HepG2 (cell line): ENCODE measurements around the gene BATF2. TPM values are rescaled to one million over a fixed set of nuclear protein-coding genes. Genes with fewer than 3 reads are reported as not detected.

Experiments used
- AGO1 ChIP-seq: fragments of 200-400 bp; formaldehyde crosslinking; IDR thresholded peaks from 2 replicates; pipeline ENCODE4 v1.6.1; 2017; ENCODE audit warnings: mild to moderate bottlenecking, low read depth, low read length, moderate library complexity; ENCODE audit not compliant: poor library complexity, severe bottlenecking
- ATAD3A ChIP-seq: sonication (generic); formaldehyde crosslinking; IDR thresholded peaks from 2 replicates; pipeline ENCODE4 v1.4.0; 2020; ENCODE audit warnings: missing genetic modification reagents
- ESRRA ChIP-seq: sonication (generic); formaldehyde crosslinking; IDR thresholded peaks from 2 replicates; pipeline ENCODE4 v1.5.1; 2020; ENCODE audit warnings: mild to moderate bottlenecking, low read depth, missing genetic modification reagents
- KDM2A ChIP-seq: sonication (generic); formaldehyde crosslinking; IDR thresholded peaks from 2 replicates; pipeline ENCODE4 v1.4.0; 2020; ENCODE audit warnings: low read depth, missing genetic modification reagents, borderline replicate concordance
- KDM3A ChIP-seq: IDR thresholded peaks from 2 replicates; pipeline ENCODE4 v1.6.1; 2018; ENCODE audit warnings: low read depth, missing compliant biosample characterization
- MED13 ChIP-seq: sonication (generic); formaldehyde crosslinking; IDR thresholded peaks from 2 replicates; pipeline ENCODE4 v1.5.0; 2020; ENCODE audit warnings: missing genetic modification reagents
- MTA3 ChIP-seq: sonication (generic); formaldehyde crosslinking; IDR thresholded peaks from 2 replicates; pipeline ENCODE4 v1.4.0; 2020; ENCODE audit warnings: missing genetic modification reagents
- NFE2 ChIP-seq: sonication (generic); formaldehyde crosslinking; IDR thresholded peaks from 2 replicates; pipeline ENCODE4 v1.4.0; 2020; ENCODE audit warnings: missing genetic modification reagents
- PTBP1 ChIP-seq: fragments of 200-400 bp; formaldehyde crosslinking; IDR thresholded peaks from 2 replicates; pipeline ENCODE4 v1.6.1; 2018; ENCODE audit warnings: low read length, low read depth; ENCODE audit not compliant: poor library complexity, severe bottlenecking
- SALL1 ChIP-seq: sonication (generic); formaldehyde crosslinking; IDR thresholded peaks from 2 replicates; pipeline ENCODE4 v1.8.0; 2022; ENCODE audit warnings: mild to moderate bottlenecking, missing genetic modification reagents
- SALL2 ChIP-seq: sonication (generic); formaldehyde crosslinking; IDR thresholded peaks from 2 replicates; pipeline ENCODE4 v1.8.1; 2023; ENCODE audit warnings: mild to moderate bottlenecking, missing genetic modification reagents, inconsistent platforms
- SMAD9 ChIP-seq: sonication (generic); formaldehyde crosslinking; IDR thresholded peaks from 2 replicates; pipeline ENCODE4 v1.5.1; 2020; ENCODE audit warnings: mild to moderate bottlenecking, missing genetic modification reagents
- SMC3 ChIP-seq: IDR thresholded peaks from 2 replicates; pipeline ENCODE4 v1.6.1; 2011; ENCODE audit warnings: low read length, improper control_type of control experiment
- TBX3 ChIP-seq: fragments of 450-650 bp; IDR thresholded peaks from 2 replicates; pipeline ENCODE4 v1.6.1; 2017; ENCODE audit warnings: antibody characterized with exemption, mild to moderate bottlenecking, inconsistent platforms, borderline replicate concordance
- YY1 ChIP-seq: IDR thresholded peaks from 2 replicates; pipeline ENCODE4 v1.6.1; 2011; ENCODE audit warnings: low read length, low read depth, moderate library complexity, mild to moderate bottlenecking; ENCODE audit not compliant: insufficient read depth, insufficient replicate concordance
- ZNF460 ChIP-seq: sonication (generic); formaldehyde crosslinking; IDR thresholded peaks from 2 replicates; pipeline ENCODE4 v1.5.1; 2020; ENCODE audit warnings: missing genetic modification reagents, mild to moderate bottlenecking, borderline replicate concordance
- ZNF614 ChIP-seq: IDR thresholded peaks from 2 replicates; pipeline ENCODE4 v1.6.1; 2018; ENCODE audit warnings: missing biosample characterization, missing genetic modification reagents, inconsistent platforms, borderline replicate concordance
- polyA plus RNA-seq, 8 experiments: library from polyadenylated mRNA; depleted of rRNA in 3 of 8; stranded (reverse) in 7 of 8; unstranded in 1 of 8; fragments of >200 nt; fragmentation: Illumina TruSeq in 4 of 8; extraction: Trizol in 4 of 8; gene quantifications; 2 replicates each; pipeline versions ENCODE4 v1.2.1 to v1.2.3, GENCODE V29; 2011 to 2016; ENCODE audit warnings: low read depth in 4 of 8, missing spikeins in 1 of 8, mixed read lengths in 1 of 8; ENCODE audit not compliant: insufficient read depth in 1 of 8
- total RNA-seq, 5 experiments: library from RNA; depleted of rRNA; stranded (reverse); fragments of >200 nt; fragmentation: Illumina TruSeq; extraction: Trizol; gene quantifications; 2 replicates each; pipeline ENCODE4 v1.2.3, GENCODE V29; 2016; ENCODE audit warnings: low read depth in 1 of 5
- TF ChIP-seq, protein P1 (sequence below): sonication (generic); formaldehyde crosslinking; IDR thresholded peaks from 2 replicates; pipeline ENCODE4 v1.8.0; 2023; ENCODE audit warnings: mild to moderate bottlenecking, missing genetic modification reagents
- TF ChIP-seq, protein P2 (sequence below): sonication (generic); formaldehyde crosslinking; IDR thresholded peaks from 2 replicates; pipeline ENCODE4 v1.4.0; 2020; ENCODE audit warnings: missing genetic modification reagents
- TF ChIP-seq, protein P3 (sequence below): IDR thresholded peaks from 2 replicates; pipeline ENCODE4 v1.6.1; 2016; ENCODE audit warnings: low read depth, control low read depth
- TF ChIP-seq, protein P4 (sequence below): sonication (generic); formaldehyde crosslinking; IDR thresholded peaks from 2 replicates; pipeline ENCODE4 v1.4.0; 2020; ENCODE audit warnings: missing genetic modification reagents, borderline replicate concordance

Gene BATF2
- total and polyA plus RNA-seq, 2 of the 13 experiments (the other 11 are each of a cell fraction or from before 2014, with no cell fraction given): 2.8 to 3.9 TPM

DNA sequence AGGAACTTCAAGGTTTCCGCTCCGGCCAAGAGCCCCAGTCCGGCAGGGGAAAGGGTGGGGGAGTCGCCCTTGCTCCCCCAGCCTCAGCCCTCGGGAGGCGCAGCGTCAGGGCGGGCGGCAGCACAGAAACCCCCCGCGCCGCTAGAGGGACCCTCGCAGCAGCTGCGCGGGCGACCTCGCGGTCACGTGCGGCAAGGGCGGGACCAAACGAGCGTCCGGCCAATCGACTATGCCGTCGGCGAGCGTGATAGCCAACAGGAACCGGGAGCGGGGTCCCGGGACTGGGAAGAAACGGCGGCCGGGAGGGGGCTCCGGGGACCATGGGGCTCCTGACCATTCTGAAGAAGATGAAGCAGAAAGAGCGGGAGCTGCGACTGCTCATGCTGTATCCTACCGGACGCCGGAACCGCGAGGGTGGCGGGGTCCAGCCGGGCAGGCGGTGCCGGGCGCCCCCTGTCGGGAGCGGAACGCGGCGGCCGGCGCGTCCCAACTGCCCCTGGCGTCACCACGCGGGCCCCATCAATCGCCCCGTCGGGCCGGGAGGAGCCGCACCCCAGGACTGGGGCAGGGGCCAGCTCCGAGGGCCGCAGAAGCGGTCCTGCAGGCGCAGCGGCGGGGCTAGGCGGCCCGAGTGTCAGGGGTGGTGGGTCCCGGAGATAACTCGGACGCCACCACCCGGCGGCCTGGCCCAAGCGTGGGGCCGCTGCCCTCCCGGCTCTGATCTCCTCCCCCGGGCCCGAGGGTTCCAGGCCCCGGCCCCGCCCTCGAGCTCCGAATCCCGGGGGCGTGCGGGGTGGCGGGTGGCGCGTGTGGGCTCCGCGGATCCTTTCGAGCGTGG lies 17.3 kb upstream of the BATF2 start, which contains the start of gene ARL2 (continued):
- TF ChIP-seq, protein P1, sequence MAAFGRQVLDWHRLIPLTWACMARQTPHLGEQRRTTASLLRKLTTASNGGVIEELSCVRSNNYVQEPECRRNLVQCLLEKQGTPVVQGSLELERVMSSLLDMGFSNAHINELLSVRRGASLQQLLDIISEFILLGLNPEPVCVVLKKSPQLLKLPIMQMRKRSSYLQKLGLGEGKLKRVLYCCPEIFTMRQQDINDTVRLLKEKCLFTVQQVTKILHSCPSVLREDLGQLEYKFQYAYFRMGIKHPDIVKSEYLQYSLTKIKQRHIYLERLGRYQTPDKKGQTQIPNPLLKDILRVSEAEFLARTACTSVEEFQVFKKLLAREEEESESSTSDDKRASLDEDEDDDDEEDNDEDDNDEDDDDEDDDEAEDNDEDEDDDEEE: no peak; the same call in 1 of the 2 replicates
- TF ChIP-seq ZNF614 (CRISPR knock-in tag) (peak; percentile 21; the same call in 1 of the 2 replicates), SMAD9 (CRISPR knock-in tag) (no peak), ZNF460 (no peak), ESRRA (CRISPR knock-in tag) (peak; percentile 25; the same call in 1 of the 2 replicates), AGO1 (no peak), KDM2A (peak; percentile 75; the same call in 1 of the 2 replicates), YY1 (no peak), PTBP1 (no peak), SALL1 (CRISPR knock-in tag) (peak; percentile 5; the same call in 1 of the 2 replicates), KDM3A (CRISPR knock-in tag) (no peak), SALL2 (CRISPR knock-in tag) (peak; percentile 82), NFE2 (no peak), ATAD3A (CRISPR knock-in tag) (no peak), MED13 (CRISPR knock-in tag) (no peak), MTA3 (CRISPR knock-in tag) (no peak), TBX3 (no peak; the same call in 1 of the 2 replicates), SMC3 (no peak)
- TF ChIP-seq, protein P2, sequence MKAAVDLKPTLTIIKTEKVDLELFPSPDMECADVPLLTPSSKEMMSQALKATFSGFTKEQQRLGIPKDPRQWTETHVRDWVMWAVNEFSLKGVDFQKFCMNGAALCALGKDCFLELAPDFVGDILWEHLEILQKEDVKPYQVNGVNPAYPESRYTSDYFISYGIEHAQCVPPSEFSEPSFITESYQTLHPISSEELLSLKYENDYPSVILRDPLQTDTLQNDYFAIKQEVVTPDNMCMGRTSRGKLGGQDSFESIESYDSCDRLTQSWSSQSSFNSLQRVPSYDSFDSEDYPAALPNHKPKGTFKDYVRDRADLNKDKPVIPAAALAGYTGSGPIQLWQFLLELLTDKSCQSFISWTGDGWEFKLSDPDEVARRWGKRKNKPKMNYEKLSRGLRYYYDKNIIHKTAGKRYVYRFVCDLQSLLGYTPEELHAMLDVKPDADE (CRISPR knock-in tag): no peak; the same call in 1 of the 2 replicates
- TF ChIP-seq, protein P3, sequence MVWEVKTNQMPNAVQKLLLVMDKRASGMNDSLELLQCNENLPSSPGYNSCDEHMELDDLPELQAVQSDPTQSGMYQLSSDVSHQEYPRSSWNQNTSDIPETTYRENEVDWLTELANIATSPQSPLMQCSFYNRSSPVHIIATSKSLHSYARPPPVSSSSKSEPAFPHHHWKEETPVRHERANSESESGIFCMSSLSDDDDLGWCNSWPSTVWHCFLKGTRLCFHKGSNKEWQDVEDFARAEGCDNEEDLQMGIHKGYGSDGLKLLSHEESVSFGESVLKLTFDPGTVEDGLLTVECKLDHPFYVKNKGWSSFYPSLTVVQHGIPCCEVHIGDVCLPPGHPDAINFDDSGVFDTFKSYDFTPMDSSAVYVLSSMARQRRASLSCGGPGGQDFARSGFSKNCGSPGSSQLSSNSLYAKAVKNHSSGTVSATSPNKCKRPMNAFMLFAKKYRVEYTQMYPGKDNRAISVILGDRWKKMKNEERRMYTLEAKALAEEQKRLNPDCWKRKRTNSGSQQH (CRISPR knock-in tag): no peak
- TF ChIP-seq, protein P4, sequence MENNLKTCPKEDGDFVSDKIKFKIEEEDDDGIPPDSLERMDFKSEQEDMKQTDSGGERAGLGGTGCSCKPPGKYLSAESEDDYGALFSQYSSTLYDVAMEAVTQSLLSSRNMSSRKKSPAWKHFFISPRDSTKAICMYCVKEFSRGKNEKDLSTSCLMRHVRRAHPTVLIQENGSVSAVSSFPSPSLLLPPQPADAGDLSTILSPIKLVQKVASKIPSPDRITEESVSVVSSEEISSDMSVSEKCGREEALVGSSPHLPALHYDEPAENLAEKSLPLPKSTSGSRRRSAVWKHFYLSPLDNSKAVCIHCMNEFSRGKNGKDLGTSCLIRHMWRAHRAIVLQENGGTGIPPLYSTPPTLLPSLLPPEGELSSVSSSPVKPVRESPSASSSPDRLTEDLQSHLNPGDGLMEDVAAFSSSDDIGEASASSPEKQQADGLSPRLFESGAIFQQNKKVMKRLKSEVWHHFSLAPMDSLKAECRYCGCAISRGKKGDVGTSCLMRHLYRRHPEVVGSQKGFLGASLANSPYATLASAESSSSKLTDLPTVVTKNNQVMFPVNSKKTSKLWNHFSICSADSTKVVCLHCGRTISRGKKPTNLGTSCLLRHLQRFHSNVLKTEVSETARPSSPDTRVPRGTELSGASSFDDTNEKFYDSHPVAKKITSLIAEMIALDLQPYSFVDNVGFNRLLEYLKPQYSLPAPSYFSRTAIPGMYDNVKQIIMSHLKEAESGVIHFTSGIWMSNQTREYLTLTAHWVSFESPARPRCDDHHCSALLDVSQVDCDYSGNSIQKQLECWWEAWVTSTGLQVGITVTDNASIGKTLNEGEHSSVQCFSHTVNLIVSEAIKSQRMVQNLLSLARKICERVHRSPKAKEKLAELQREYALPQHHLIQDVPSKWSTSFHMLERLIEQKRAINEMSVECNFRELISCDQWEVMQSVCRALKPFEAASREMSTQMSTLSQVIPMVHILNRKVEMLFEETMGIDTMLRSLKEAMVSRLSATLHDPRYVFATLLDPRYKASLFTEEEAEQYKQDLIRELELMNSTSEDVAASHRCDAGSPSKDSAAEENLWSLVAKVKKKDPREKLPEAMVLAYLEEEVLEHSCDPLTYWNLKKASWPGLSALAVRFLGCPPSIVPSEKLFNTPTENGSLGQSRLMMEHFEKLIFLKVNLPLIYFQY (CRISPR knock-in tag): peak; percentile 55; the same call in 1 of the 2 replicates
